Measurements from ENCODE around the gene LAT. TPM values are rescaled to one million over a fixed set of nuclear protein-coding genes. Genes with fewer than 3 reads are reported as not detected.
"Not testable (repeated sequence)": the region's sequence is repeated elsewhere in the genome, so short reads cannot be mapped to it uniquely, and the experiment has no call there.

LAT gene
- total and polyA plus RNA-seq, 4 donors: 0.40 to 10.5 (median 5.4) TPM

- no peak overlapping the region for H3K27ac ChIP-seq (ENCODE audit: low read depth, low read length)
- H3K9me3 ChIP-seq (ENCODE audit: control insufficient read depth, insufficient read depth, low read length): no peaks in the 10 kb centered on the region
- no peaks in the 10 kb centered on the region for H3K36me3 ChIP-seq (ENCODE audit: control insufficient read depth, insufficient read depth, low read length)
- no peaks in the 10 kb centered on the region for H3K27me3 ChIP-seq (ENCODE audit: control insufficient read depth, insufficient read depth, low read length)
- WGBS (ENCODE audit: insufficient coverage): 40% methylated on average over 1 of the region's 3 CpGs
- no peak overlapping the region for H3K4me3 ChIP-seq (ENCODE audit: low read depth, low read length)
- no peak for DNase-seq (ENCODE audit: low read depth in 4 of 6, low spot score in 6 of 6)
- H3K4me1 ChIP-seq (ENCODE audit: control insufficient read depth, insufficient read depth, low read length): no peaks in the 10 kb centered on the region
Observed at GRCh38 chr16:28998837-28999236, 14.0 kb downstream of the LAT start.

DNA sequence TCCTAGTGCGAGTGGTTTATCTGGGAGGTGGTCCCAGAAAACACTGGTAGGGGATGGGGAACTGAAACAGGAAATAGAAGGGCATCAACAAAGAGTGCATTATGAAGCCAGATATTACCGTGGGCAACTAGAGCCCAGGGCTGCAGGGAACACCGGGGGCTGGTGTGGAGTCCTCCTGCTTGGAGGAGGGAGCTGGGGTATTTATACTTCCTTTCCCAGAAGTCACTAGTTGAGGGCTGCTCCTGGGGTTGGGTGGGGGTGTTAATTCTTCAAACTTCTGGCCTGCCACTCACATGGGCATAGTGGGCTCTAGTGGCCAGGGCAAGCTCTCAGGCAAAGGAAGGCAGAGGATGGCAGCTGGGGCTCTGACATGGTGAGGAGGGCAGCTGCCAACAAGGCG, 14.7 kb downstream of the LAT start:
- Histone ChIP-seq H3K36me3 (ENCODE audit: control insufficient read depth, insufficient read depth, low read length) (no peaks in the 10 kb centered on the region), H3K4me3 (ENCODE audit: low read depth, low read length) (no peak overlapping the region), H3K27ac (ENCODE audit: low read depth, low read length) (no peak overlapping the region), H3K9me3 (ENCODE audit: control insufficient read depth, insufficient read depth, low read length) (no peaks in the 10 kb centered on the region), H3K27me3 (ENCODE audit: control insufficient read depth, insufficient read depth, low read length) (no peaks in the 10 kb centered on the region), H3K4me1 (ENCODE audit: control insufficient read depth, insufficient read depth, low read length) (no peaks in the 10 kb centered on the region)
- no peak for DNase-seq (ENCODE audit: low read depth in 4 of 6, low spot score in 6 of 6)
- WGBS (ENCODE audit: insufficient coverage): 57% methylated on average over 2 of the region's 4 CpGs

GRCh38 chr16:29000019-29000418, 15.2 kb downstream of the LAT start:
- Histone ChIP-seq H3K4me3 (ENCODE audit: low read depth, low read length) (no peak overlapping the region), H3K9me3 (ENCODE audit: control insufficient read depth, insufficient read depth, low read length) (no peaks in the 10 kb centered on the region), H3K36me3 (ENCODE audit: control insufficient read depth, insufficient read depth, low read length) (no peaks in the 10 kb centered on the region), H3K27ac (ENCODE audit: low read depth, low read length) (no peak overlapping the region), H3K4me1 (ENCODE audit: control insufficient read depth, insufficient read depth, low read length) (no peaks in the 10 kb centered on the region), H3K27me3 (ENCODE audit: control insufficient read depth, insufficient read depth, low read length) (no peaks in the 10 kb centered on the region)
- WGBS (ENCODE audit: insufficient coverage): no CpG with 5 or more reads among the region's 2 CpGs
- no peak for DNase-seq (ENCODE audit: low read depth in 4 of 6, low spot score in 6 of 6)

DNA sequence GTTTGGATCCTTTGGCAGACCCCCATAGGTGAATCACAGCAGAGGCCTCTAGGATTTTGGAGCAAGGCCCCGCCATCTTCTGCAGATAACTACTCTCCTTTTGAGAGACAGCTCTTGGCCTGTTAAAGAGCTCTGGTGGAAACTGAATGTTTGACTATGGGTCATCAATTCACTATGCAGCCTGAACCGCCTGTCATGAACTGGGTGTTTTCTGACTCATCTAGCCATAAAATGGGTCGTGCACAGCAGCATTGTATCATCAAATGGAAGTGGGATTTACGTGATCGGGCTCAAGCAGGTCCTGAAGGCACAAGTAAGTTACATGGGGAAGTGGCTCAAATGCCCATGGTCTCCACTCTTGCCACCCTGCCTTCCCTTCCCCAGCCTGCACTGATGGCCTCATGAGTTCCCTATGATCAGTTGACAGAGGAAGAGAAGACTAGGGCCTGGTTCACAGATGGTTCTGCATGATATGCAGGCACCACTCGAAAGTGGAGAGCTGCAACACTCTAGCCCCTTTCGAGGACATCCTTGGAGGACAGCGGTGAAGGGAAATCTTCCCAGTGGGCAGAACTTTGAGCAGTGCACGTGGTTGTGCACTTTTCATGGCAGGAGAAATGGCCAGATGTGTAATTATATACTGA, 19.8 kb downstream of the LAT start:
- 70% methylated on average over 9 of the region's 9 CpGs for WGBS (ENCODE audit: insufficient coverage)
- not testable (repeated sequence) for H3K4me3 ChIP-seq (ENCODE audit: low read depth, low read length); H3K27ac ChIP-seq (ENCODE audit: low read depth, low read length)

GRCh38 chr16:29007730-29008593, 23.1 kb downstream of the LAT start:
- Histone ChIP-seq H3K36me3 (ENCODE audit: control insufficient read depth, insufficient read depth, low read length) (no peaks in the 10 kb centered on the region), H3K27me3 (ENCODE audit: control insufficient read depth, insufficient read depth, low read length) (no peaks in the 10 kb centered on the region), H3K4me3 (ENCODE audit: low read depth, low read length) (no peak overlapping the region), H3K27ac (ENCODE audit: low read depth, low read length) (no peak overlapping the region), H3K9me3 (ENCODE audit: control insufficient read depth, insufficient read depth, low read length) (no peaks in the 10 kb centered on the region), H3K4me1 (ENCODE audit: control insufficient read depth, insufficient read depth, low read length) (no peaks in the 10 kb centered on the region)
- 92% methylated on average over 6 of the region's 10 CpGs for WGBS (ENCODE audit: insufficient coverage)
- no peak for DNase-seq (ENCODE audit: low read depth in 4 of 6, low spot score in 6 of 6)

More for the DNA sequence above, 19.8 kb downstream of the LAT start:
- H3K4me1 ChIP-seq (ENCODE audit: control insufficient read depth, insufficient read depth, low read length); H3K36me3 ChIP-seq (ENCODE audit: control insufficient read depth, insufficient read depth, low read length); H3K9me3 ChIP-seq (ENCODE audit: control insufficient read depth, insufficient read depth, low read length); H3K27me3 ChIP-seq (ENCODE audit: control insufficient read depth, insufficient read depth, low read length); DNase-seq (ENCODE audit: low read depth in 4 of 6, low spot score in 6 of 6): not testable (repeated sequence)

GRCh38 chr16:29009050-29009837, 24.4 kb downstream of the LAT start:
- no peaks in the 10 kb centered on the region for H3K9me3 ChIP-seq (ENCODE audit: control insufficient read depth, insufficient read depth, low read length)
- no peaks in the 10 kb centered on the region for H3K4me1 ChIP-seq (ENCODE audit: control insufficient read depth, insufficient read depth, low read length)
- no peaks in the 10 kb centered on the region for H3K36me3 ChIP-seq (ENCODE audit: control insufficient read depth, insufficient read depth, low read length)
- H3K27ac ChIP-seq (ENCODE audit: low read depth, low read length): no peak overlapping the region
- H3K27me3 ChIP-seq (ENCODE audit: control insufficient read depth, insufficient read depth, low read length): no peaks in the 10 kb centered on the region
- DNase-seq (ENCODE audit: low read depth in 4 of 6, low spot score in 6 of 6): no peak
- no peak overlapping the region for H3K4me3 ChIP-seq (ENCODE audit: low read depth, low read length)
- WGBS (ENCODE audit: insufficient coverage): 78% methylated on average over 12 of the region's 14 CpGs

DNA sequence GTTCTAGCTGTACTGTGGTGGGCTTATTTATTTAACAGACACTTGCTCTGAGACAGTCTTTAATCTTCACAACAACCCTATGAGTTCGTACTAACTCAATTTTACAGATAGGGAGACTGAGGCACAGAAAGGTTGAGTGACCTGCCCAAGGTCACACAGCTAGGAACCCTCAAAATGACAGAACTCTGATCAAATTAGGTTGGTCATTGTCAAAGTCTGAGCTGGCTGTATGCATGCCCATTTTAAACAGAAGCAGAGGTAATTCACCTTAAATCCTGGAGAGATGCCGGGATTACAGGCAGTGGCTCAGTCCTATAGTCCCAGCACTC, 24.9 kb downstream of the LAT start:
- Histone ChIP-seq H3K36me3 (ENCODE audit: control insufficient read depth, insufficient read depth, low read length) (no peaks in the 10 kb centered on the region), H3K27ac (ENCODE audit: low read depth, low read length) (no peak overlapping the region), H3K4me3 (ENCODE audit: low read depth, low read length) (no peak overlapping the region), H3K27me3 (ENCODE audit: control insufficient read depth, insufficient read depth, low read length) (no peaks in the 10 kb centered on the region), H3K4me1 (ENCODE audit: control insufficient read depth, insufficient read depth, low read length) (no peaks in the 10 kb centered on the region), H3K9me3 (ENCODE audit: control insufficient read depth, insufficient read depth, low read length) (no peaks in the 10 kb centered on the region)
- DNase-seq (ENCODE audit: low read depth in 4 of 6, low spot score in 6 of 6): no peak
- WGBS (ENCODE audit: insufficient coverage): no CpG with 5 or more reads among the region's 2 CpGs

DNA sequence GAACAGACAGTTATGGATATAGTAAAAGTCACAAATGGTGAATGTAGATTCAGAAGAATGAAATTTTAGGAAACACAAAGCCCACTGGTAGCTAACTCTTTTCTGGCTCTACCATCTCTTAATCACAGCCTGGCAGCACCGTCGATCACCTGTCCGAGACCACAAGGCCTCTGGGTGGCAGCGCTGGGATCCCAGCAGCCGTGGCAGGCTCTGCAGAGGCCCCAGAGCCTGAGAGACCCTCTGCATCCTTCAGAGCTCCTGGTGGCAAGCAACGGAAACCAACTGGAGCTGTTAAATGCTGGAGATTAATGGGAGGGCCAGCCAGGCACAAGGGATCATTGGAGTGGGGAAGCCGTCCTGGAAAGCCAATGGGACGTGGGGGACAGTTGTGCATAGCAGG, 26.3 kb downstream of the LAT start:
- 48% methylated on average over 8 of the region's 8 CpGs for WGBS (ENCODE audit: insufficient coverage)

GRCh38 chr16:29011851-29012250, 27.0 kb downstream of the LAT start:
- Histone ChIP-seq H3K27me3 (ENCODE audit: control insufficient read depth, insufficient read depth, low read length) (no peaks in the 10 kb centered on the region), H3K4me3 (ENCODE audit: low read depth, low read length) (no peak overlapping the region), H3K4me1 (ENCODE audit: control insufficient read depth, insufficient read depth, low read length) (no peaks in the 10 kb centered on the region), H3K36me3 (ENCODE audit: control insufficient read depth, insufficient read depth, low read length) (no peaks in the 10 kb centered on the region), H3K27ac (ENCODE audit: low read depth, low read length) (no peak overlapping the region), H3K9me3 (ENCODE audit: control insufficient read depth, insufficient read depth, low read length) (no peaks in the 10 kb centered on the region)
- DNase-seq (ENCODE audit: low read depth in 4 of 6, low spot score in 6 of 6): no peak
- 86% methylated on average over 2 of the region's 4 CpGs for WGBS (ENCODE audit: insufficient coverage)

More for the DNA sequence above, 26.3 kb downstream of the LAT start:
- Histone ChIP-seq H3K4me3 (ENCODE audit: low read depth, low read length) (no peak overlapping the region), H3K9me3 (ENCODE audit: control insufficient read depth, insufficient read depth, low read length) (no peaks in the 10 kb centered on the region), H3K4me1 (ENCODE audit: control insufficient read depth, insufficient read depth, low read length) (no peaks in the 10 kb centered on the region), H3K36me3 (ENCODE audit: control insufficient read depth, insufficient read depth, low read length) (no peaks in the 10 kb centered on the region), H3K27ac (ENCODE audit: low read depth, low read length) (no peak overlapping the region), H3K27me3 (ENCODE audit: control insufficient read depth, insufficient read depth, low read length) (no peaks in the 10 kb centered on the region)
- DNase-seq (ENCODE audit: low read depth in 4 of 6, low spot score in 6 of 6): no peak

Data from spinal cord (tissue), 10 donors.